SK-N-SH treated with all-trans-retinoic acid at 6 μM for 48 hours (cell line): ENCODE measurements around the gene NFAM1.

Experiments
- ATAC-seq: fragments of 200-7000 bp; cut with Tn5 transposase; 3 replicates; pipeline ENCODE4 v1.9.1; 2020; ENCODE audit warnings: mild to moderate bottlenecking, moderate library complexity
- ARNTL ChIP-seq: fragments of 450-650 bp; formaldehyde crosslinking; IDR thresholded peaks from 2 replicates; pipeline ENCODE4 v1.5.0; 2020; ENCODE audit warnings: low read depth, mild to moderate bottlenecking, moderate library complexity, borderline replicate concordance
- BACH2 ChIP-seq: fragments of 250-450 bp; sonication (Bioruptor Pico); IDR thresholded peaks from 2 replicates; pipeline ENCODE4 v1.9.0; 2021; ENCODE audit warnings: mild to moderate bottlenecking, borderline replicate concordance
- CREB5 ChIP-seq: fragments of 250-450 bp; sonication (Bioruptor Pico); IDR thresholded peaks from 2 replicates; pipeline ENCODE4 v1.5.1; 2020; ENCODE audit warnings: low read depth, mild to moderate bottlenecking, moderate library complexity
- CSDC2 ChIP-seq: fragments of 250-450 bp; sonication (Bioruptor Pico); IDR thresholded peaks from 2 replicates; pipeline ENCODE4 v1.5.0; 2020; ENCODE audit warnings: mild to moderate bottlenecking, moderate library complexity
- CSRNP3 ChIP-seq: fragments of 250-450 bp; sonication (Bioruptor Pico); IDR thresholded peaks from 2 replicates; pipeline ENCODE4 v1.5.1; 2021; ENCODE audit warnings: mild to moderate bottlenecking, moderate library complexity
- ESRRG ChIP-seq: fragments of 250-450 bp; sonication (Bioruptor Pico); IDR thresholded peaks from 2 replicates; pipeline ENCODE4 v1.6.1; 2021; ENCODE audit warnings: mild to moderate bottlenecking
- GLIS3 ChIP-seq: fragments of 250-450 bp; sonication (Bioruptor Pico); IDR thresholded peaks from 2 replicates; pipeline ENCODE4 v1.5.0; 2020; ENCODE audit warnings: mild to moderate bottlenecking, moderate library complexity
- ISL1 ChIP-seq: fragments of 250-450 bp; sonication (Bioruptor Pico); IDR thresholded peaks from 2 replicates; pipeline ENCODE4 v2.1.2; 2022; ENCODE audit warnings: mild to moderate bottlenecking, moderate library complexity
- OSR1 ChIP-seq: fragments of 250-450 bp; sonication (Bioruptor Pico); IDR thresholded peaks from 2 replicates; pipeline ENCODE4 v1.8.0; 2022; ENCODE audit warnings: moderate library complexity, mild to moderate bottlenecking, inconsistent platforms
- PATZ1 ChIP-seq: fragments of 250-450 bp; sonication (Bioruptor Pico); IDR thresholded peaks from 2 replicates; pipeline ENCODE4 v1.8.0; 2020; ENCODE audit warnings: mild to moderate bottlenecking, moderate library complexity, borderline replicate concordance
- POU6F1 ChIP-seq: fragments of 250-450 bp; sonication (Bioruptor Pico); IDR thresholded peaks from 2 replicates; pipeline ENCODE4 v1.8.0; 2021; ENCODE audit warnings: low read depth, mild to moderate bottlenecking, moderate library complexity, borderline replicate concordance
- PPARA ChIP-seq: fragments of 250-450 bp; sonication (Bioruptor Pico); IDR thresholded peaks from 2 replicates; pipeline ENCODE4 v1.5.0; 2020; ENCODE audit warnings: mild to moderate bottlenecking, borderline replicate concordance
- RARB ChIP-seq: fragments of 250-450 bp; sonication (Bioruptor Pico); IDR thresholded peaks from 2 replicates; pipeline ENCODE4 v1.8.0; 2021; ENCODE audit warnings: mild to moderate bottlenecking, moderate library complexity
- SNAI2 ChIP-seq: fragments of 250-450 bp; sonication (Bioruptor Pico); IDR thresholded peaks from 2 replicates; pipeline ENCODE4 v1.5.0; 2020; ENCODE audit warnings: mild to moderate bottlenecking, moderate library complexity
- TCF4 ChIP-seq: fragments of 250-450 bp; sonication (Bioruptor Pico); IDR thresholded peaks from 2 replicates; pipeline ENCODE4 v1.8.0; 2021; ENCODE audit warnings: mild to moderate bottlenecking, moderate library complexity, borderline replicate concordance
- TOX ChIP-seq: fragments of 250-450 bp; sonication (Bioruptor Pico); IDR thresholded peaks from 2 replicates; pipeline ENCODE4 v1.8.0; 2021; ENCODE audit warnings: mild to moderate bottlenecking, moderate library complexity, borderline replicate concordance
- ZC3H10 ChIP-seq: fragments of 250-450 bp; sonication (Bioruptor Pico); IDR thresholded peaks from 2 replicates; pipeline ENCODE4 v1.5.1; 2021; ENCODE audit warnings: mild to moderate bottlenecking, moderate library complexity
- ZFP3 ChIP-seq: fragments of 250-450 bp; sonication (Bioruptor Pico); IDR thresholded peaks from 2 replicates; pipeline ENCODE4 v1.5.0; 2020; ENCODE audit warnings: mild to moderate bottlenecking, moderate library complexity
- ZNF565 ChIP-seq: fragments of 450-650 bp; formaldehyde crosslinking; conservative IDR thresholded peaks from 2 replicates; pipeline ENCODE4 v1.5.0; 2020; ENCODE audit warnings: low read depth, mild to moderate bottlenecking, moderate library complexity
- ZNF70 ChIP-seq: fragments of 450-650 bp; formaldehyde crosslinking; IDR thresholded peaks from 2 replicates; pipeline ENCODE4 v1.5.0; 2020; ENCODE audit warnings: mild to moderate bottlenecking, moderate library complexity
- ZNF8 ChIP-seq: fragments of 450-650 bp; formaldehyde crosslinking; IDR thresholded peaks from 2 replicates; pipeline ENCODE4 v1.5.0; 2020; ENCODE audit warnings: mild to moderate bottlenecking, moderate library complexity

The NFAM1 gene

GRCh38 chr22:42419243-42419881 lies 12.8 kb downstream of the NFAM1 start:
- no peak for ATAC-seq
- no peak for TF ChIP-seq ARNTL (CRISPR knock-in tag)
- no peak for TF ChIP-seq SNAI2 (CRISPR knock-in tag)
- TF ChIP-seq ZNF565, result no peak
- TF ChIP-seq BACH2 (CRISPR knock-in tag), result no peak
- TF ChIP-seq ZFP3 (CRISPR knock-in tag), result no peak
- no peak for TF ChIP-seq CSRNP3 (CRISPR knock-in tag)
- no peak for TF ChIP-seq CREB5
- TF ChIP-seq RARB (CRISPR knock-in tag), result no peak
- no peak for TF ChIP-seq POU6F1 (CRISPR knock-in tag)
- no peak for TF ChIP-seq OSR1 (CRISPR knock-in tag)
- no peak for TF ChIP-seq PATZ1 (CRISPR knock-in tag)
- TF ChIP-seq, all 23 proteins: peak for 0

- no peak for ATAC-seq
- no peak for TF ChIP-seq GLIS3
- TF ChIP-seq CREB5, result no peak
- TF ChIP-seq OSR1 (CRISPR knock-in tag), result no peak
Observed at GRCh38 chr22:42418811-42419242, 13.4 kb downstream of the NFAM1 start.

GRCh38 chr22:42417645-42418305 lies 14.4 kb downstream of the NFAM1 start:
- no peak for ATAC-seq
- no peak for TF ChIP-seq ZFP3 (CRISPR knock-in tag)
- TF ChIP-seq ZC3H10 (CRISPR knock-in tag), result no peak
- no peak for TF ChIP-seq TCF4

GRCh38 chr22:42416671-42417230 lies 15.5 kb downstream of the NFAM1 start:
- no peak for ATAC-seq
- TF ChIP-seq ESRRG (CRISPR knock-in tag), result no peak
- TF ChIP-seq CSDC2 (CRISPR knock-in tag), result no peak
- TF ChIP-seq ZC3H10 (CRISPR knock-in tag), result no peak
- no peak for TF ChIP-seq ARNTL (CRISPR knock-in tag)
- TF ChIP-seq CSRNP3 (CRISPR knock-in tag), result no peak
- TF ChIP-seq SNAI2 (CRISPR knock-in tag), result no peak
- no peak for TF ChIP-seq OSR1 (CRISPR knock-in tag)
- TF ChIP-seq BACH2 (CRISPR knock-in tag), result no peak
- TF ChIP-seq ZFP3 (CRISPR knock-in tag), result no peak
- no peak for TF ChIP-seq PPARA
- no peak for TF ChIP-seq ISL1
- TF ChIP-seq ZNF8 (CRISPR knock-in tag), result no peak
- TF ChIP-seq TOX (CRISPR knock-in tag), result no peak
- TF ChIP-seq TCF4, result no peak
- TF ChIP-seq ZNF70 (CRISPR knock-in tag), result no peak
- no peak for TF ChIP-seq PATZ1 (CRISPR knock-in tag)
- TF ChIP-seq ZNF565, result no peak
- TF ChIP-seq POU6F1 (CRISPR knock-in tag), result no peak
